Posterior cingulate gyrus (tissue), 11 donors: ENCODE measurements around the gene DNAJB8.

ENCODE experiments used
- DNase-seq, 10 donors: peaks; one replicate each; pipeline versions ENCODE4 v3.0.0 to v3.0.0-alpha.2; 2020 to 2021; ENCODE audit warnings: mixed read lengths in 3 of 10
- intact Hi-C: fragments of 100-400 bp; cut with DNase I; formaldehyde crosslinking; loops from one replicate; pipeline ENCODE4 v1.15.1; 2023

The DNAJB8 gene

GRCh38 chr3:128486205-128486628 is 19.5 kb upstream of the DNAJB8 start:
- no peak for DNase-seq
- intact Hi-C loops: no loop called here

DNA sequence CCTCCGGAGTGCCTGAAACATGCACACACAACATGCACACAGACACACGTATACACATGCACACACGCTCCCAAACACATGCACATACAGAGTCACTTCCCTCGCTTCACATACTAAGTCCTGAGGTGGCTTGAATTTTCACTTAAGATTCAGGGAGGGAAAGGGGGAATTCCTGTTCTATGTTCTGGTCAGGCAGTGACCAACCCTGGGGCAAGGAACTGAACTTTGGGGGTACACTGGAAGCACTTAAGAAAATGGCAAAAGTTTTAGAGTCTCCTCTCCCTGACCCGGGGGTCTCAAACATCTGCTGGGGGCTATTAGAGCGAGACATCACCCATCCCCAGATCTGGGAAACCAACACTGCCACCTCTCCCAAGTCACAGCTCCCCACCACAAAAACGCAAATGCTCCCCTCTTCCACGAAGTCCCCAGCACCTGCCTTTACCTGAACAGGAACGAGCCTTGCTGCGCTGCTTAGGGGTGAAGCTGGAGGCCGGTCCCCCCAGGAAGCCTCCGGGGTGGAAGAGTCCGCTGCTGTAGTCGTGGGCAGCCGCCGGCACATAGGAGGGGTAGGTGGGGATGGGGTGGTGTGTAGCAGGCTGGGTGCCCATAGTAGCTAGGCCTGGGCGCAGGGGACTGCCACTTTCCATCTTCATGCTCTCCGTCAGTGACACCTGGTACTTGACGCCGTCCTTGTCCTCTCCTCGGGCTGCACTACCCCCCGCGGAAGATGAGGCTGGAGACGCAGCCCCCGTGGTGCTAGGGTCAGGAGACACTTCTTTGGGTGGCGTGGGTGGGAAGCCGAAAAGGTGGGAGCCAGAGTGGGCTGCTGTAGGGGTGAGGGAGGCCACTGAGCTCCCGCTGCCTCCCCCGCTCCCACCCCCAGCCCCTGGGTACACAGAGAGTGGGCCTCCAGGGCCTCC is 18.9 kb upstream of the DNAJB8 start:
- intact Hi-C loops: no loop called here
- DNase-seq: peak in 3 of 10 donors; percentile 32 to 52 (median 49)

DNA sequence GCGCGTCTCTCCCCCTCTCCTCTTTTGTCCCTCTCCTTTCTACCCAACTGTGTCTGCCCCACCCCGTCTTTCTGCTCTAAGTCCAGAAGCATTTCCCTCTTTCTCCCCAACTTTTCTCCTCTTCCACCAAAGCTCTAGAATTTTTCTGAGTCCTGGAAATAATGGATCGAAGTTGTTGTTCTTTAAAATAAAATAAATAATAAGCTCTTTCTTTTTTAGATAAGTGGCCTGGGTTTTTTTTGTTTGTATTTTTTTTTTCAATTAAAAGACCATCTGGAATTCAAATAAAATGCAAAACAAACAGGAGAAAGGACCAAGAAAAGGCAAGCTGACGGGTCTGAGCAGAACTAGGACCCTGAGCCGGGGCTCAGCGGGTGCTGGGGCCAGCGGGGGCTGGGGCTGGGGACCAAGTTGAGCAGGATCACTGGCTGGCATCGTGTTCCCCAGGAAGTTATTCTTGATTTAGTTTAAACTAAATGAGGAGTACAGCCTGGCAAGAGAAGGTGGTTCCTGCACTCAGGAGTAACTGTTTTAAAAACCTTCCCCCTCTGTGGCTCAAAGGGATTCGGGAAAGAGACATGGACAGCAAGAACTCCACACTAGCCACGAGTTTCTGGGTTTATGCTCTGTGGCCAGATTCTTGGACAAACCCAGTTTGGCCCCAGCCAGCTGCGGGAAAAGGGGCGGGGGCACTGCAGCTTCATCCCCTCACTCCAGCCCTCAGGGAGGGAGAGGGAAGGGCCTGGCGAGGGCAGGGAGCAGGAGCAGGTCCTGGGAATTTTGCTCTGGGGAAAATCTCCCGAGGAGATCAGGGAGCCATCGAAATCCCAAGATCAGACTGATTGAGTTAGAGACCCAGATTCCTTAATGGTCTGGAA is 18.0 kb upstream of the DNAJB8 start:
- DNase-seq: peak in 3 of 10 donors; percentile 30 to 62 (median 55)
- intact Hi-C loops: loop anchor here (5.0 kb wide), 1 partner anchor 52 kb away; no protein-coding TSS in a partner anchor

DNA sequence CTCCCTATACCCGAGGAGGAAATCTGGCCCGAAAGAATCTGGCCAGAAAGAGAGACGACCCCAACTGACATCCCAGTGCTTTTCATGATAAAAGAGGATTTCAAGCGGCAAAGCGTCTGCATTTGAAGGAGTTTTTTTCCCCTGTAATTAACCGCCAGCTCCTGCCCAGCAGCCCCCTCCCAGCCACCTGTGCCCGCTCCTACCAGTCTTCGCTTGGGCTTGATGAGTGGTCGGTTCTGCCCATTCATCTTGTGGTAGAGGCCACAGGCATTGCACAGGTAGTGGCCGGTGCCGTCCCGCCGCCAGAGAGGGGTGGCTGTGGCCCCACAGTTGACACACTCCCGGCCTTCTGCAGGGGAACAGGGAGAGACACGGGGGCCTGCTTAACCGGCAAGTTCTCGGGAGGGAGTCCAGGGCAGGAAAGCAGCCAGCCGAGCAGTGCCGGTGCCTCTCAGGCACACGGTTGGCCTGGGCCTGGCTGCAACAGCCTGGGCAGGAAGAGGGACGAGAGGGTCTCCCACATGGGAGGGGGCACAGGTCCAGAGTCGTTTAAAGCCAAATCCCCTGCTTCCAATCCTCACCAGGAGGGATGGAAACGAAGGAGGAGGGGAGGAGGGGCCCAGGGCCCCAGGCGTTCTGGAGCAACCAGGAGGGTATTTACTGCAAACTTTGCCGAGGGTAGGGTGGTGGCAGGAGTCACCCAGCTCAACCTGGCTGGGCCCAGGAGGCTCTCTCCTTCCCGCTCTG is 17.1 kb upstream of the DNAJB8 start:
- DNase-seq: peak in 3 of 10 donors; percentile 42 to 61 (median 61)
- intact Hi-C loops: loop anchor here (5.0 kb wide), 1 partner anchor 52 kb away; no protein-coding TSS in a partner anchor

DNA sequence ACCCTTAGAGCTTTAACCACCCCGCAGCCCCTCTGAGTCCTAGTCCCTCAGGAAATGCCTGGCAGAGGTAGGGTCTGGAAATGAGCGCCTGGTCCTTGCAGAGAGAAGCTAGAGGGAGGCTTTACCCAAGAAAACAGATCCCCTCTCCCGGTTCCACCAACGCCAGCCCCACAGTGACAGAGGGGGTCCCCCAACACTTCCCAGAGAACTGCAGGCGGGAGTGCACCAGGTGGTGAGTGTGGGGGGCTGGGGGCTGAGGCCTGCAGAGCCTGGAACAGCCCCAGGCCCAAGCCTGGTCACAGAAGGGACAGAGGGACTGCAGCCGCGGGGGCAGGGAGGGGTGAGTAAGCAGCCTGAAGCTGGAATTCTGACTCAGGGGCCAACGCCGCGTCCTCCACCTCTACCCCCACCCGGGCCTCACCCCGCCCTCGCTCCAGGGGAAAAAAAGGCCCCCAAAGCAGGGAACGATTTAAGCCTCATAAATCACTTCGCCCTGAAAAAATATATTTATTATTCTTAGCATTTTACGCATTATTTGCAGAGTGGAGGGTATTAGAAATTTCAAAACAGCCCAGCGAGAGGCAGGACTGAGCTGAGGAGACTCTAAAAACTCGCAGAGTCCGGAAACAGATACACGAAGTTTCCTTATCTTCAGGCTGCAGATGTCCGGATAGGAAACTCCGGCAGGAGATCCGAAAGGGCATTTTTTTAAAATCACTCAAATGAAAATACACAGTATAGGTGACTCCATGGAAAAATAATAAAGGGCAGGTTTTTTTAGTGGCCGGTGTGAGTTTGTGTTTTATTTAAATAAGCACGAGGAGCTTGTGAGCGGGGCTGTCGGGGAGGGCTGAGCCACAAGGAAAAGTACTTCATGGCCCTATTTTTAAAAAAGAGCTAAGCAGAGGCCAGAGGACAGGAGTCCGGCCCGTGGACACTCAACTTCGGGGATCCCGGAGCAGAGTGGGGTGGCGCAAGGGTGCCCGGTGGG is 16.3 kb upstream of the DNAJB8 start:
- peak in 3 of 10 donors; percentile 33 to 56 (median 45) for DNase-seq
- intact Hi-C loops: loop anchor here (5.0 kb wide), 1 partner anchor 51 kb away; no protein-coding TSS in a partner anchor

DNA sequence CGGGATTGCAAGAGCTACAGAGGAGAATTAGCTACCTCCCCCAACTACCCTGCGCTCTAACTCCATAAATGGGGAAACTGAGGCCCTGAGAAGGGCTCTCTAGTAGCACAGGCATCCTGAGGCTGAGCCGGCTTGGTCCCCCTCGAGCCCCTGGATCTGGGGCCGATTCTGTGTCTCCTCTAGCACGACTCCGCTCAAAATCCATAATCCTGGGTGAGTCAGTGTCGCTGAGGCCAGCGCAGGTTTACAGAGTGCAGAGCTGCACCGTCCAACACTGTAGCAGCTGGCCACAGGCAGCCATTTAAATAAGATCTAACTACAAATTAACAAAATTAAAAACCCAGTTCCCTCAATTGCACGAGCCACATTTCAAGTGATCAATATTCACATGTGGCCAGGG is 15.5 kb upstream of the DNAJB8 start:
- DNase-seq: peak in 1 of 10 donors; percentile 50
- intact Hi-C loops: loop anchor here (5.0 kb wide), 1 partner anchor 50 kb away; no protein-coding TSS in a partner anchor

GRCh38 chr3:128481438-128481942 is 14.8 kb upstream of the DNAJB8 start:
- peak in 1 of 10 donors; percentile 72 for DNase-seq
- intact Hi-C loops: loop anchor here (5.0 kb wide), 1 partner anchor 49 kb away; no protein-coding TSS in a partner anchor

GRCh38 chr3:128480717-128481437 is 14.2 kb upstream of the DNAJB8 start:
- intact Hi-C loops: loop anchor here (5.0 kb wide), 1 partner anchor 49 kb away; no protein-coding TSS in a partner anchor
- DNase-seq: peak in 2 of 10 donors; percentile 63 to 81

- peak in 1 of 10 donors; percentile 72 for DNase-seq
- intact Hi-C loops: loop anchor here (5.0 kb wide), 1 partner anchor 48 kb away; no protein-coding TSS in a partner anchor
These were observed 13.6 kb upstream of the DNAJB8 start for GRCh38 chr3:128480278-128480677.

GRCh38 chr3:128479558-128480086 is 12.9 kb upstream of the DNAJB8 start:
- peak in 1 of 10 donors; percentile 70 for DNase-seq
- intact Hi-C loops: loop anchor here (5.0 kb wide), 1 partner anchor 47 kb away; no protein-coding TSS in a partner anchor

DNA sequence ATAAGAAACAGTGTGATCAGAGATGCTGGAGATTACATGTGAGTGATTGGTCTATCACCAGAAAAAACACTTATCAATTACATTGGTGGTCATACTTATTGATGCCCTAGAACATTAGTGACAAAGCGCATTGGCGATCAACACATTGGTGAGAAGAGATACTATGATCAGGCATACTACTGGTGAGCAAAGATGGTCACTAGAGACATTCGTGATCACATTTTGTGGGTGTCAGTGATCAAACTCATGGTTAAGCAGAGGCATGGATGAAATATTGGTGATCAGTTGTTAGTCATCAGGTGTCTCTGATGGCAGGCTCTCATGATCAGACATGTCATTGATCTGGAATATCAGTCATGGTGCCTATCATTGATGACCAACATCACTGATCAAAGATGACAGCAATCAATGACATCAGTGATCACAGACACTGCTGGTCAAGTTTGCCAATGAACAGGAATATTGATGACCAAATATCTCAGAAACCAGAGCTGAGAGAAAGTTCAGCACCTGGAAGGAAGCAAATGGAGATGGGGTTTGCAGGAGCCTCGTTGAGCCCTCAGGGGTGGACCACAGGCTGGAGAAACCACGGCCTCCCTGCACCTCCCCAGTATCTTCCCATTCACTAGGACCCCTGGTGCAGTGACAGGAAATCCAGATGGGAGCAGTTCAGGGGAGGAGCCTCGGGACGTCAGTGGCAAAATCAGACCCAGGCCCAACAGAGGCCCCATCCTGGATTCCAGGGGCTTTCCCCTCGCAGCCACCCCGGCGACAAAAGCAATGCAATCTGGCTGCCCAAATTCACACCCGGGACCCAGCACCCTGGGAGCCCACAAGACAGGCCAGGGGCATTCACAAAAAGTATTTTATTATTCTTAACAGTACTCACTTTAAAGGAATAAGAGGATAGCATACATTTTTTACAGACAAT is 12.2 kb upstream of the DNAJB8 start:
- peak in 1 of 10 donors; percentile 20 for DNase-seq
- intact Hi-C loops: no loop called here

DNA sequence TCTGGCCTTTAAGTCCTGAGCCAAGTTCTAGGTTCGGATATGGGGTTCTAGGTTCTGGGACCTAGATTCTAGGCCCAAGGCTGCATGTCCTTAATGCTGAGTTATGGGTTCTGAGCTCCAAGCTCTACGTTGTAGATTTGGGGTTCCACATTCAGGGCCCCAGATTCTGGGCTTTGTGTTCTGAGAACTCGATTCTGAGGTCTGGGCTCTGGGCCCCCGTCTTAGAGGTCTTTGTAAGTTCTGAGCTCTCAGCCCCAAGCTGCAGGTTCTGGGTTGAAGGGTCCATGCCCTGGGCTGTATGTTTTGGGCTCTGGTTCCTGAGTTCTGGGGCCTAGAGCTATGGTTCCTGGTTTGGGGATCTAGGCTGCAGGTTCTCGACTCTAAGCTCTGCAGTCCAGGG is 10.0 kb upstream of the DNAJB8 start:
- intact Hi-C loops: no loop called here
- no peak for DNase-seq

DNA sequence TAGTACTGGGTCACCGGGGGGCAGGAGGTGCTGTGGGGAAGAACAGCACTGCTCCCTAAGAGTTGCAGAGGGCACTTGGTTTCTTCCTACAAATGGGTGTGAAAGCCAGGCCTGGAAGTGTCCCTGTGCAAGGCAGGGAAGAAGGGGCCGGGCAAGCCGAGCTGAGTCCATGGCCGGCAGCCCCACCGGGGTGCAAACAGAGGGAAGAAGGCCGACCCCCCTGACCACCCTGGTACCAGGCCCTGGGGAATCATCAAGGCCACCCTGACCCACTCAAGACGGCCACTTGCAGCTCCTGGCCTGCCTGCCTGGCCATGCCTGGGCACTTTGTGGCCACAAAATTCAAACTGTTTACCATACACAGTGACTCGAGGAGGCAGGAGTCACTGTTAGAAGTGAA is 8.7 kb upstream of the DNAJB8 start:
- DNase-seq: no peak
- intact Hi-C loops: no loop called here

- no peak for DNase-seq
- intact Hi-C loops: no loop called here
These were observed 7.0 kb upstream of the DNAJB8 start for GRCh38 chr3:128473737-128474136.

GRCh38 chr3:128473180-128473519 is 6.5 kb upstream of the DNAJB8 start:
- intact Hi-C loops: no loop called here
- DNase-seq: no peak

DNA sequence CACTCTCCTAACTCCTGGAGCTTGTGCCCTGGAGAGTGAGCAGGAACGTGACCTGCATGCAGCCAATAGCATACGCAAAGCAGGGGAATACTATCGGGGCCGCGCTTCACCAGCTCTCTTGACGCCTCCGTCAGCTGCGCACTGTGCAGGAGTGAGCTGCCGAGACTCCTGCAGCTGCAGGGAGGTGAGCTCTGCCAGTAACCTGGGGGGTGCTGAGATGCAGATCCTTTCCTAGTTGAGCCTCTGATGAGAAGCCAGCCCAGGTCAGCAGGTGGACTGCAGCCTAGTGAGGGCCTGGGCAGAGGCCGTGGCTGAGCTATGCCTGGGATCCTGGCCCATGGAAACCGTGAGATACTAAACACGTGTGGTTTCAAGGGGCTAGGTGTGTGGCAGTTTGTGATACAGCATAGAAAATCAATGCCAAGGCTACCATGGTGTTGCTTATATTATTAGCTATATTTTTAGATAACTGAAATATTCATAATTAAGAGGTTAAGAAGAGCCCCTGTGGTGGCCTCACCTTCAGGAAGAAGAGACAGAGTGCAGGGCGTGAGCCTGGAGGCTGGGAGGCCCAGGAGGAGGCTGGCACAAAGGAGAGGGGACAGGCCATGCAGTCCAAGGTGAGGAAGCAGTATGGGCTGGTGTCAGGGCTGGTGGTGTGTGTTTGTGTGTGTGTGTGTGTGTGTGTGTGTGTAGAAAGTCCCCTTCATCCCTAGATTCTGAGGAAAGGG is 5.9 kb upstream of the DNAJB8 start:
- DNase-seq: no peak

More for the DNA sequence above, 5.9 kb upstream of the DNAJB8 start:
- intact Hi-C loops: no loop called here
